Mucosa of rectum (tissue), 2 donors: ENCODE data around the gene ITGA1.
A peak's percentile ranks its signal among the peaks of the same experiment; 100 is the strongest.

Experiments
- H3K27ac ChIP-seq, 2 donors: one replicate each; pipeline ENCODE4 v1.7.0; 2013; ENCODE audit warnings: inconsistent platforms in 2 of 2, low read depth in 2 of 2, low read length in 2 of 2
- H3K27me3 ChIP-seq, 2 donors: one replicate each; pipeline ENCODE4 v1.7.0; 2013; ENCODE audit warnings: low read length in 2 of 2; ENCODE audit not compliant: control insufficient read depth in 2 of 2, insufficient read depth in 2 of 2
- H3K36me3 ChIP-seq, 2 donors: one replicate each; pipeline ENCODE4 v1.7.0; 2013; ENCODE audit warnings: low read length in 2 of 2; ENCODE audit not compliant: control insufficient read depth in 2 of 2, insufficient read depth in 2 of 2
- H3K4me1 ChIP-seq, 2 donors: one replicate each; pipeline ENCODE4 v1.7.0; 2013; ENCODE audit warnings: low read length in 2 of 2, mild to moderate bottlenecking in 1 of 2; ENCODE audit not compliant: control insufficient read depth in 2 of 2, insufficient read depth in 2 of 2
- H3K4me3 ChIP-seq, 2 donors: one replicate each; pipeline ENCODE4 v1.7.0; 2013; ENCODE audit warnings: low read length in 2 of 2
- H3K9ac ChIP-seq, 2 donors: one replicate each; pipeline ENCODE4 v1.7.0; 2013; ENCODE audit warnings: low read length in 2 of 2, low read depth in 1 of 2, mild to moderate bottlenecking in 1 of 2
- H3K9me3 ChIP-seq, 2 donors: one replicate each; pipeline ENCODE4 v1.7.0; 2013; ENCODE audit warnings: low read length in 2 of 2; ENCODE audit not compliant: control insufficient read depth in 2 of 2
- donor health status: healthy.
- donor health status: Normal muscosa, but diverticular disease.

Gene ITGA1

DNA sequence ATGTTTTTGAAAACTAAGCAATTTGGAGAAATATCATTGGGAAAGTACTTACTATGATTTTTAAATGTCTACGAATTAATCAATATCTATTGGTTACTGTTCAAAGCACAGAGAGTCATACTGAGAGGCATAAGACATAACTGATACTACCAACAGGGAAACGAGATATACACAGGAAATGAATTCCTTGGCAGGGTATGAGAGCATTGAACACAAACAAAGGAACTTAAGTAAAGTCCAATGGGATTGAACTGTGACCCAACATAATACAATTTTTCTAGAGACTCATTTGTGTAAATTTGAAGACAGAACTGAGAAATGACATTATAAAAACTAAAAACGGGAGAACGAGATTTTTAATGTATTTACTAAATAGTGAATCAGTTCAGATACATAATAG lies 1.3 kb upstream of the ITGA1 start:
- Histone ChIP-seq H3K9ac (no peak overlapping the region), H3K36me3 (no peaks in the 10 kb centered on the region), H3K4me1 (peaks cover 9 to 10% of the 10 kb centered on the region in 2 donors), H3K4me3 (peak overlapping the region in 1 of 2 donors; percentile 87), H3K9me3 (no peaks in the 10 kb centered on the region), H3K27ac (no peak overlapping the region), H3K27me3 (peaks cover 0 to 2% of the 10 kb centered on the region in 2 donors)

DNA sequence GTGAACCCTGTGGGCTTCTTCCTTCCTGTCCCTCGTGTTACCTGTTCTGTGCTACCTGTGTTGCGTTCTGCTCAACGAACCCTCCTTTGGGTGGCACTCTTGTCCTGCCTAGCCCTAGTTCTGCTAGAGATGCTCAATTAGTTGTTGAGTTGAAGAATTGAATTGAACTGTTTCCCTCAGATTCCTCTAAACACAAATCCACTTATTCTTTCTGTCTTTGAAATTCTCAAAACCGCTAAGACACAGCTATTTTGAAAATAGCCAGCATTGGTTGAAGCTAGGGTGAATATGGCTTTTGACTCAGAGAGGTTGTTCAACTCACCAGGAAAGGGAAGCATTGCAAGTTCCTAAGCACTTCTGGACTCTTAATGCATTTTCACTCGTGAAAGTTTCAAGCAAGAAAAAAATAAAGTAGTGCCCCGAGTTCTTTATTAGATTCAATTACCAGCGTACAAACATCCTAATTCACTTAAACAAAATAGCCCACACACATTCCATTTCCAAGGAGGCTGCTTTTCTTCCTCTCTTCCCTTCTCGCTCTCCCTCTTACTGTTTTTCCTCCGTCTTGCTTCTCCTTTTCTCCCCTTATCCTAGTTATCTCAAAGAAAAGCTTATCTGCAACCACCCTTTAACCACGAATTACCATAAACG lies 642 bp upstream of the ITGA1 start:
- Histone ChIP-seq H3K36me3 (no peaks in the 10 kb centered on the region), H3K9me3 (no peaks in the 10 kb centered on the region), H3K27ac (peak overlapping the region; percentile 83 to 88), H3K4me3 (peak overlapping the region; percentile 65 to 87), H3K9ac (peak overlapping the region in 1 of 2 donors; percentile 58), H3K27me3 (no peaks in the 10 kb centered on the region), H3K4me1 (peaks cover 9 to 10% of the 10 kb centered on the region in 2 donors)

DNA sequence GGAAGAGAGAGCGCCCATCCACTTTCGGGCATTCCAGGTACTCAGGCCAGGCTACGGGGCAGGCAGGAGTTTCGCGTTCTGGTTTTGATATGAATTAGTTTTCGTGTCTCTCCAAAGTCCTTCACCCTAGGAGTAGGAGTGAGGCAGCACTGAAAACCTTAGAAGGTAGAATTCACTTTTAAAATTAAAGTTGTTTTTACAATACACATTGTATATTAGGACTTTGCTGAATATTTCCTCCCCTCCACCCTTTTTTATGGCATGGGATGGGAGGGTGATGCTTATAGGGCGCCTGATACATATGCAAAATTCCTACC lies 747 bp downstream of the ITGA1 start:
- H3K36me3 ChIP-seq = no peaks in the 10 kb centered on the region
- H3K27me3 ChIP-seq = no peaks in the 10 kb centered on the region
- H3K27ac ChIP-seq = peak overlapping the region; percentile 83 to 88
- peak overlapping the region; percentile 58 to 75 for H3K9ac ChIP-seq
- H3K9me3 ChIP-seq = no peaks in the 10 kb centered on the region
- peaks cover 10 to 12% of the 10 kb centered on the region in 2 donors for H3K4me1 ChIP-seq
- peak overlapping the region; percentile 65 to 87 for H3K4me3 ChIP-seq

DNA sequence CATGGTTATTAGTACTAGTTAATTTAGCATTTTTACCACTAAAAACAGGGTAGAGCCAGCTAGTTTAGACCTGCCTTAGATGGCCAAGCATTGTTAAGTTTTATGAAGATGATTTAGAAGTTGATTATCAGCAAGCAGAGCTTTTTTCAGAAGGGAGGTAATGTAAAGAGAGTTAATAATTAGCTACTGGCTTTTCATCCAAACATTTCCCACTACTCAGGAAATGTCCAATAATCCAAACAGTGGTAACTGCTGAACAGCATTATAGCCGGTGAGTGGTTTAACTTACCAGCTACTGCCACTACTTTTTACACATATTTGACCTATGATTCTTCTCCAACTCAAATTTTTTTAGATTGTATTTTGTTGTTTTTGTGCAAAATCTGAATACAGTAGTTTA lies 1.7 kb downstream of the ITGA1 start:
- H3K4me3 ChIP-seq = peak overlapping the region; percentile 65 to 87
- H3K9me3 ChIP-seq = no peaks in the 10 kb centered on the region
- peak overlapping the region in 1 of 2 donors; percentile 88 for H3K27ac ChIP-seq
- H3K9ac ChIP-seq = peak overlapping the region in 1 of 2 donors; percentile 58
- H3K27me3 ChIP-seq = no peaks in the 10 kb centered on the region
- H3K36me3 ChIP-seq = no peaks in the 10 kb centered on the region
- peaks cover 10 to 12% of the 10 kb centered on the region in 2 donors for H3K4me1 ChIP-seq

DNA sequence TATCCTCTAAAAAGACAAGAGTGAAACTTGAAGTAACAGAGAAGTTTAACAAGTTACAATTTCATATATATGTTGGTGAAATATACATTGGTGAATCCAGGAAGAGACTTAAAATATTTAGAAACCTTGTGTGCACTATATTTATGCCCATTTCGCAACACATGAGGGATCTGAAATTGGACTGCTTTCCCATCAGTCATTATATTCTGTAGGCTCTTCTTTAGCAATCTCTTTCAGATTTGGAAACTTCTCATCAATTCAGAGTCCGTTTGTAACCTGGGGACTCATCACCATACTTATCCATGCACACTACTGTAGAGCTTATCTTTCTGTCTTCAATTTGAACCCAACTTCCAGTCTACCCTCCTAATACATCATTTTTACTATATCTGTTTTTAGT lies 2.1 kb downstream of the ITGA1 start:
- no peak overlapping the region for H3K9ac ChIP-seq
- H3K4me1 ChIP-seq = peaks cover 10 to 12% of the 10 kb centered on the region in 2 donors

DNA sequence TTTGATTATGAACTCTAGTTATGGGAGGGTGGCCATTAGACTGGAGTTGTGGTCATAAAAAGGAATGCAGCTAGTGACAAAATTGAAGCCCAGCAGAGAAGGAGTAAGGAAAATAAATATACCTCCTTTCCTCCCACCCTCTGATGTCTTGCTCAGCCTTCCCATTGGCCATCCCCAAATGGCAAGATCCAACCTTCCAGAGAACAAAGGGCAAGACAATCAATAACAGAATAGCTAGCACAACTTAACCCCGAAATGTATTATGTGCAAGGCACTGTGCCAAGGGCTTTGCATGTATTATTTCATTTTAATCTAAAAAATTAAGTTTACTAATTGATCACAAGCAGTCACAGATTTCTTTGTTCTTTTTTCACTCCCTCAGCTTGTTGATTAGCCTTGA lies 3.6 kb downstream of the ITGA1 start:
- peaks cover 10 to 12% of the 10 kb centered on the region in 2 donors for H3K4me1 ChIP-seq
- H3K9me3 ChIP-seq = no peaks in the 10 kb centered on the region
- H3K36me3 ChIP-seq = no peaks in the 10 kb centered on the region
- H3K9ac ChIP-seq = no peak overlapping the region
- peak overlapping the region in 1 of 2 donors; percentile 4 for H3K27ac ChIP-seq
- peak overlapping the region in 1 of 2 donors; percentile 87 for H3K4me3 ChIP-seq
- H3K27me3 ChIP-seq = no peaks in the 10 kb centered on the region

More for the DNA sequence above, 2.1 kb downstream of the ITGA1 start:
- no peaks in the 10 kb centered on the region for H3K9me3 ChIP-seq
- peak overlapping the region; percentile 3 to 88 for H3K27ac ChIP-seq
- peak overlapping the region; percentile 15 to 87 for H3K4me3 ChIP-seq
- H3K27me3 ChIP-seq = no peaks in the 10 kb centered on the region
- no peaks in the 10 kb centered on the region for H3K36me3 ChIP-seq

DNA sequence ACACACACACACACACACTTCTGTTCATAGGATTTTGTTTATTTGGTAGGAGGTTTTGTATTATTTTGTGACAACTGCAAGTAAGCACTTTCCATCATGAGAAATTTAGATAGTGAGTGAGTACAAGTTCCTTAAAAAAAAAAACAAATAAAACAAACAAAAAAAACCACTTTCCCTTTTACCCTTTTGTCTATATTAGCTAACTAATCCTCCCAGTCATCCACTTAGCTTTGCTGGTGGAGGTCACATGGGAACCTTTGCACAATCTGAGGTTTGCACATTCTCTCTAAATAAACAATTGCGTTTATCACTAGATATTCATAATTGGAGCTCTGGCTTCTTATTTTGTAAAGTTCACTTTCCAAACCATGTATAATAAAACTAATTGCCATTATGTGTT lies 6.8 kb downstream of the ITGA1 start:
- Histone ChIP-seq H3K9me3 (no peaks in the 10 kb centered on the region), H3K36me3 (no peaks in the 10 kb centered on the region), H3K27me3 (no peaks in the 10 kb centered on the region), H3K4me3 (no peak overlapping the region), H3K4me1 (peaks cover 7 to 16% of the 10 kb centered on the region in 2 donors), H3K9ac (no peak overlapping the region), H3K27ac (no peak overlapping the region)

DNA sequence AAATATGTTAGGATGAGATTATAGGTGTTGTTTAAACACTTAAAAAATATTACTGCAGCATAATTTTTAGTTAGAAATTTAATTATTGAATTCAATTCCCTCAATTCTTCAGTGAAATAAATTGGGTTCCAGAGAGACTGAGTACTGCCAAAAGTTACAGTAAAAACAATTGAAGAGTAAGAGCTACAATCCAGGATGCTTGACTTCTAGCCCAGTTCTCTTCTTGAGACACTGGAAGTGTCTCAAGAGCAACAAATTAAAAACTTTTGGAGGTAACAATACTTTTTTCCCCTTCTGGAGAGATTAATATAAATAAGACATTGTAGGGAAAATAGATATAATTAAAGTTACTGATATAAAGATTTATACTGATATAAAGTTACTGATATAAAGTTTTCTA lies 8.3 kb downstream of the ITGA1 start:
- Histone ChIP-seq H3K27ac (no peak overlapping the region), H3K9me3 (no peaks in the 10 kb centered on the region), H3K27me3 (no peaks in the 10 kb centered on the region), H3K4me3 (no peak overlapping the region), H3K4me1 (peaks cover 10 to 25% of the 10 kb centered on the region in 2 donors), H3K9ac (no peak overlapping the region), H3K36me3 (no peaks in the 10 kb centered on the region)

DNA sequence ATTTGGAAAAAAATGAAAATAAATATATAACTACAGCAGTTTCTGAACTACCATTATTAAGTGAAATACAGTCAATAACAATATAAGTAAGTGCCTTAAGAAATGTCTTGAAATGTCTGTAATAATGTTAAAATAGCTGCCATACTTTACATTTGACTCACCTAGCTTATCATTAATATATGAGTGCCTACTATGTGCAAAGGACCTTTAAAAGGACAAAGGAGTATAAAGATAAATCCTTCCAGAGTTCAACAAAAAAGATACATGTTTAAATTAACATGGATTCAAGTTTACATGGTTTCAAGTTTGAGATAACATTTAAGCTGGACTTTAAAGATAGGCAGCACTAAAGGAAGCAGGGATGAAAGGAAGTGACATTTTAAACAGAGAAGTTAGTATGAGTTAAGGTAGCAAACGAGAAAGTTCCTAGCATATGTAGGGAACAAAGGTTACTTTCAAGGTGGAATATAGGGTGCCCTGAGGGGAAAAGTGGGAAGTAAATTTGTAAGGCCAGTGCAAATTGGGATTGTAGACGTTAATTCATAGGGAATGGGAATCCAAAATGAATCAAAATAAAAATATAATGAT lies 8.9 kb downstream of the ITGA1 start:
- Histone ChIP-seq H3K27ac (no peak overlapping the region), H3K27me3 (no peaks in the 10 kb centered on the region), H3K9me3 (no peaks in the 10 kb centered on the region), H3K36me3 (peaks cover 0 to 4% of the 10 kb centered on the region in 2 donors), H3K4me1 (peaks cover 16 to 30% of the 10 kb centered on the region in 2 donors), H3K9ac (no peak overlapping the region), H3K4me3 (no peak overlapping the region)

DNA sequence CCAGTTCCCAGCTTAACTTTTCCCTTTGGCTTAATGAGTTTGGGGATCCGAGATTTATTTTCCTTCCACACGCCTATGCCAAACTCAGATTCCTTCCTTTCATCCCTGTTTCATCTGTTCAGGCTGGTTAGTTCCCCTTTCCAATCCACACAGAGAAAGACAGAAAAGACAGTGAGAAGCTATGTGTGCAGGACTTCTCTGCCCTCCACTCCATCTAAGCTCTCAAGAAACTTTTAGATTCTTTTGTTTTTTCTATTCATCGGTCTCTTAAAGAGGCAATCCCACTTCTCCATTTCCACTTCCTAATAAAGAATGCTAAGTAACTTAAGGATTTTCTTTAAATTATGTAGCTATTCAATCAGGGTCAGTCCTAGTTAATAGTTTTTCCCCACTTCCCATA lies 11.2 kb downstream of the ITGA1 start:
- H3K4me1 ChIP-seq = peaks cover 22 to 32% of the 10 kb centered on the region in 2 donors
- peak overlapping the region; percentile 92 for H3K27ac ChIP-seq
- H3K36me3 ChIP-seq = peaks cover 0 to 4% of the 10 kb centered on the region in 2 donors
- H3K9me3 ChIP-seq = no peaks in the 10 kb centered on the region
- H3K27me3 ChIP-seq = no peaks in the 10 kb centered on the region
- H3K4me3 ChIP-seq = peak overlapping the region; percentile 94 to 97
- peak overlapping the region; percentile 84 to 91 for H3K9ac ChIP-seq
